Kidney glomerular epithelial cell (primary cell): ENCODE results near the gene ECE2.
A peak's percentile ranks its signal among the peaks of the same experiment; 100 is the strongest.

Experiments
- DNase-seq: peaks from one replicate; lab custom pipeline; 2025; lab: John Stamatoyannopoulos, UW

The ECE2 gene

GRCh38 chr3:184314700-184315542 lies 39.1 kb downstream of the ECE2 start:
- no peak for DNase-seq

GRCh38 chr3:184315543-184315867 lies 39.7 kb downstream of the ECE2 start:
- DNase-seq = no peak

- DNase-seq = no peak
Observed at GRCh38 chr3:184315871-184316661, 40.2 kb downstream of the ECE2 start.

- no peak for DNase-seq
Observed at GRCh38 chr3:184316792-184317191, 41.0 kb downstream of the ECE2 start.

- DNase-seq = no peak
Observed at GRCh38 chr3:184317201-184317600, 41.4 kb downstream of the ECE2 start.

- DNase-seq = peak; percentile 77
Observed at GRCh38 chr3:184320104-184320445, 44.3 kb downstream of the ECE2 start.

GRCh38 chr3:184321666-184322065 lies 45.8 kb downstream of the ECE2 start:
- DNase-seq = no peak

GRCh38 chr3:184322731-184323487 lies 47.1 kb downstream of the ECE2 start:
- no peak for DNase-seq

GRCh38 chr3:184323696-184324095 lies 47.9 kb downstream of the ECE2 start:
- no peak for DNase-seq

- DNase-seq = no peak
Observed at GRCh38 chr3:184325269-184325668, 49.4 kb downstream of the ECE2 start.

- no peak for DNase-seq
Observed at GRCh38 chr3:184325715-184326369, 50.0 kb downstream of the ECE2 start.

GRCh38 chr3:184327171-184327570 lies 51.3 kb downstream of the ECE2 start:
- no peak for DNase-seq

GRCh38 chr3:184328516-184328915 lies 52.7 kb downstream of the ECE2 start:
- DNase-seq = no peak

- peak; percentile 89 for DNase-seq
Observed at GRCh38 chr3:184332370-184333090, 56.7 kb downstream of the ECE2 start.

- no peak for DNase-seq
Observed at GRCh38 chr3:184333190-184333589, 57.4 kb downstream of the ECE2 start.

- DNase-seq = no peak
Observed at GRCh38 chr3:184333700-184334099, 57.9 kb downstream of the ECE2 start.

- DNase-seq = no peak
Observed at GRCh38 chr3:184334470-184335158, 58.8 kb downstream of the ECE2 start.

GRCh38 chr3:184335291-184335660 lies 59.5 kb downstream of the ECE2 start:
- DNase-seq = no peak

- DNase-seq = peak; percentile 42
Observed at GRCh38 chr3:184335661-184336546, 60.1 kb downstream of the ECE2 start.
